ENCODE results near the gene RAB28.

Gene RAB28

GRCh38 chr4:13484122-13484748, at the start of gene RAB28:
Gene RAB28 (minus strand): TSS chr4:13484340.
- DNase-seq: peak; percentile 96

GRCh38 chr4:13531625-13531998, 47.5 kb upstream of the RAB28 start:
- DNase-seq: no peak

DNA sequence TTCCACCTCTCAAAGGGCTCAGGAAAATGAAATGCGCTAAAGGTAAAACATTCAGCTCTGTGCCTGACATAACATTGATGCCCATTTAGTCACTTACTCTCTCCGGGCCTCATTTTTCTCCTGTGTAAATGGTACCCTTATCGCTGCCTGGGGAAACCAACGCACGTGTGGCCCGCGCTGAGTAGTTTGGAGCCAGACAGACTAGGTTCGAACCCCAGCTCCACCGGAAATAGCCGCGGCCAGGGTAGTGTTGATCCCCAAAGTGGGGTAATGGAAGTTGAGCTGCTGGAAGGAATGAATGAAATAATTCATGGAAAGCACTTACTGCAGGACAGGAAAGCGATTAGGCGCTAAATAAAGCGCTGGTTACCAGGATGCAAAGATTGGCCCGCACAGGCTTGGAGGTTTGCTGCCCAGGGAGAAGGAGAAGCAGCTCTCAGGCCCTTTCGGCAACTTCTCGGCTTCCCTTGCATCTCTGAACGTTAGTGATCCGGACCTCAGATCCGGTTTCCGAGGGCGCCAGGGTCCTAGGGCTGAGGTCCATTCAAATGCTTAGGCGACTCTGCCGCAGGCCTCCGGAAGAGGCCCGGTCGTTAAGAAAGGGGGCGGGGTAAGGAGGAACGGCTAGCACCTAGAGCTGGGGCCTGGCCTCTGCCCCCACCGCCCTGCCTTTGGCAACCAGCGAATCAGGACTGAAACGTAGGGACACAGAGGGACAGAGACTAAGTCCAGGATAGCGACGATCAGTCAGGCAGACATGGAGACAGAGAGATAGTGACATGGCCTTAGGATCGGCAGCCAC, 46.9 kb upstream of the RAB28 start:
- DNase-seq: no peak

DNA sequence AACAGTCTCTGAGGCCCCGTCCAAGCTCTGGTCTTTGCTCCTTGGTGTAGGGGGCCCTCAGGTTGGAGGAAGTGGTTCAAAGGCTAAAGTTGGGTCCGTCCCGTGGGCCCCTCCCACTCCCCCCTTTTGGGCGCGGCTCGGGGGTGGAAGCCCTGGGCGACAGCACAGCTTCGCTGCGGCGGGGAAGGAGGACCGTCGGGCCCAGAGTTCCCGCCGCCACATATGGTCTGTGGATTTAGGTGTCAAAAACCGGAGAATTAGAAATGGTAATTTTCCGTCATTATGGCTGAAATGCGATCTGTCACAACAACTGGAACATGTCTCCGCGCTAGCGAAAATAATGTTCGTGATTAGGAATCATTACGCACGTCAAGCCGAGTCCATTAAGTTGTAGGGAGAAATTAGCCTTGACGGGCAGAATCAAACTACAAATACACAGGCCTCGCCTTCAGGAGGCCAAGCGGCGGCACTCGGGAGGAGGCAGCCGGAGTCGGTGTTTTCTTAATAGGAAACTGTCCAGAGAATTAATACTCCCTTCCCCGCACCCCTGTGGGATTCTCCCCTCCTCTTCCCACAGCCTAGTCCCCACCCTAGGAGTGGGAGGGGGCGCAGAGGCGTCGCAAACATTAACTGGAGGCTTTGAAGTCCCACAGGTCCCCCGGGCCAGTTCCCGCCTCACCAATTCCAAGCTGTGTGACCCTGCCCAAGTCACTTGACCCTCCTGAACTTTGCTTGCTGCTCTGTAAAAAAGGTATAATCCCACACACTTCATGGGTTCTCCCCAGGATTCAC, 45.2 kb upstream of the RAB28 start:
- DNase-seq: no peak

GRCh38 chr4:13528821-13529127, 44.6 kb upstream of the RAB28 start:
- no peak for DNase-seq

DNA sequence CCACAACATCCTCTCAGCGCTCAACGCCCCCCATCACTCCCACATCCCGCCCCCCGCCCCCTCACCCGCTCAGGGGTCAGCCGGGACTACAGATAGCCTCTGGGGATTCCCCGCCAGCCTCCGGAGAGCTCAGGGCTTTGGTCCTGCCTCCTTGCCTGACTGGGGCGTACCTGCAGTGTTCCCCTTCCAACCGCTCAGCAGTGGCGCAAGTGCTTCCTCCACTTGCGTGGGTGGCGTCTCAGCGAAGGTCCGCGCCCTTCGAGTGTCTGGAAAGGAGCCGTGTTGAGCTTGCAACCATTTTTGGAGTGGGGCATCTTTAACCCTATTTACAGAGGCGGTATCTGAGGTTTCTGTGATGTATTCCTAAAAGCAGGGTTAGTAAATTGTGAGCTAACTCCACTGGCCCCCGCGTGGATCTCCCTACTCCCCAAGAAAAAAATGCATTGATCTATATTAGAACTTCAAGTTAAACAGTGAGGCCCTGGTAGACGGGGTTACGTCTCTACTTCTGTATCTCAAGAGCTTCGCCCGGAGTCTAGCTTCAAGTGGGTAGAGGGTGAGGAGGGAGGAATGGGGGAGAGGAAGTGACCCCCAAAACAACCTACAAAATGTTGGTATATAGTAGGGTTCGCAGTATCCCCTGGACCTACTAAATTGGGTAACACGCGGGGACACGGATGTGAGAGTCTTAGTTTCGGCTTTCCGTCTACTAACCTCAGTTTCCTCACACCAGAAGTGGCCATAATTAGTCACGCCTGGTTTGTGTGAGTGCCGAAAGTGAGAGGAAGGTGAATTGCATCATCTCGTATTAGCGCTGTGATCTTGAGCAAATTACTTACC, 44.1 kb upstream of the RAB28 start:
- no peak for DNase-seq

DNA sequence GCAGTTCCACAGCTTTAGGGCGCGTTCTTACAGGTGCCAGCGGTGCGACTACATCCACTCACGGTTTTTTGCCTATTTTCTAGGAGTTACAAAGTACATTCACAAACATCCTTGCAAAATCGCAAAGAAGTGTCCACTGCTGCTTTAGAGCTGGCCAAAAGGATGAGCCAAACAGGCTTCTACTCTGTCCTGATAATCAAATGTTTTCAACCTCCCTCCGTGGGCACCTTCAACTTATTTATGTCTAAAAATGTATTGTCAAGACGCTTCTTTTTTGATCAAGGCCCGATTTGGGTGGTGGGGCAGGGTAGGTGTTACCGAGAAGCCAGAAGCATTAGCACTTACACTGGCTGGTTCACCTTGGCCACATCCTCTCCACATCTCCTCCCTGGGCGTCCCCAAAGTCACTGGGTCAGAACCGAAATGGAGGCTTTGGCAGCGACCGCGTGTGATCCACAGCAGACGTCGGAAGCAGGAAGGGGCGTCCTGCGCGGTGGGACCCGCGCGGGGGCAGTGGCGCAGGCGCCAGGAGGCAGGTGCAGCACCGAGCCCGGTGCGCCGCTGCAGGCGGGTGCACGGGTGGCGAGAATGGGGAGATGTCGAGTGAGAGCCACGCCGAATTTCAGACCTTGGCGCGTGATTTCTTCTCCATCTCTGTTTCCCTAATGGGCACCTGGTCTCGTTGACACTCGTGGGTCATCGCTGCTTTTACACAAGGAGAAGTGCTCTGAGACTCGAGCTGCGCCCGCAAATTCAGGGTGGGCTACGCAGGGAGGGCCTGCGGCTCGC, 43.2 kb upstream of the RAB28 start:
- no peak for DNase-seq

- DNase-seq: no peak
Observed at GRCh38 chr4:13526658-13527057, 42.5 kb upstream of the RAB28 start.

- DNase-seq: no peak
Observed at GRCh38 chr4:13525606-13526281, 41.6 kb upstream of the RAB28 start.

GRCh38 chr4:13524504-13525243, 40.5 kb upstream of the RAB28 start:
- no peak for DNase-seq

GRCh38 chr4:13523591-13524503, 39.7 kb upstream of the RAB28 start:
- DNase-seq: no peak

GRCh38 chr4:13523105-13523477, 39.0 kb upstream of the RAB28 start:
- DNase-seq: no peak

DNA sequence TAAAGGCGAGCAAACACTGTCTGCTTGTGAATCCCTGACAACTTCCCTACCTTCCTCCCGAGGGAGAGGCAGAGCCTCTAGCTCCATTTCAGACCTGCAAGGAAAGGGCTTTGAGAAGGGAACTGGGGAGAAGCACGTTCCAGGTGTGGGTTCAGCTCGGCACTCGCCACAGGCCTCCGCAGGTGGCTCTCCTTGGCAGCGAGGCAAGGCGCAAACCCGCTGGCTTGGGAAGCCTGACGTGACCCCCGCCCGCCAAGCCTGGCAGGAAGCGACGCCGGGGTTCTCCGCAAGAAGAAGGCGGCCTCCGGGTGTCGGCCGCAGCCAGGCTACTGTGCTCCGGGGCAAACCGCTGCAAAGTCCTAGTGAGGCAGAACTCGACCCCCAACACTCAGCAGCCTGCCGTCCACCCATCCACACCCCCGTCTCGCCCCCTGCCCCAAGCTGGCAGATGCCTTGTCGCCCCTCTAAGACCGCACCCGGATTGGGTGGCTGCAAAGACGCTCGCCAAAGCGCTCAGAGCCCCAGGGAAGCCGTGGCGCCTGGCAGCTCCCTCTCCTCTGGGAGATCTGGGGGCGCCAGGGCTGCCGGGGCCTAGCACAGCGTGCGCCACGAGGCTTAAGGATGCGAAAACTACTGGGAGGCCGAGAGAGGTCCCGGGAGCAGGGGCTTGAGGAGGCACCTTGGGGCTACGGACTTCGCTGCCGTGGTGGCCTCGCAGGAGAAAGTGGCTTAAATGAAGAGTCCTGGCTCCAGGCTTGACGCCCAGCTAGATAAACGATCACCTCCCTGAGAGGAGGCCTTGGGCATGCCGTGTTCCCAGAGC, 38.4 kb upstream of the RAB28 start:
- DNase-seq: no peak

- DNase-seq: no peak
Observed at GRCh38 chr4:13521047-13521446, 36.9 kb upstream of the RAB28 start.

GRCh38 chr4:13516315-13516860, 32.2 kb upstream of the RAB28 start:
- DNase-seq: no peak

GRCh38 chr4:13515268-13515667, 31.1 kb upstream of the RAB28 start:
- DNase-seq: no peak

DNA sequence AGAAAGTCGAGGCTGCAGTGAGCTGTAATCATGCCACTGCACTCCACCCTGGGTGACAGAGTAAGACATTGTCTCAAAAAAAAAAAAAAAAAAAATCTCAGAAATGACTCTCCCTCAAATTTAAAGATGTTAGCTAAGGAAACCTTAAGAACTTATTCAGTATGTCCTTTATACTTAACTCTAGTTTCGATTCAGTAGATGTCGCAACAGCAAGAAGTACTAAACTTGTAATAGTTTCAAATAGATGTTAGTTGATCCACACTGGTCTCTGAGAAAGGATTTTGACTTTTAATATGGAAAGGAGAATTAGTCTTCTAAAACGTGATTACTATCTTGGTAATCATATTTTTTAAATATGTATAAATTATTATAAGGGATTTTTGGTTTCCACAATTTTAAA, 30.6 kb upstream of the RAB28 start:
- no peak for DNase-seq

DNA sequence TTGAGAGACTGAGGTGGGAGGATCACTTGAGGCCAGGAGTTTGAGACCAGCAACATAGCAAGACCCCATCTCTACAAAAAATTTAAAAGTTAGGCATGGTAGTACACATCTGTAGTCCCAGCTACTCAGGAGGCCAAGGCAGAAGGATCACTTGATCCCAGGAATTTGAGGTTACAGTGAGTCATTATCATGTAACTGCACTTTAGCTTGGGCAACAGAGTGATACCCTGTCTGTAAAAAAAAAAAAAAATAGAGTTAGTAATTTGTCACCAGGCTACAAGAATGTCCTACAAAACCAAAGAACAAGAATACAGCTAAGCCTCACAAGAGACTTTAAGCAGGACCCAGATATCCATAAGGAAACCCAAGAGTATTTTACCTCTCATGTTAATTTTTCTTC, 27.0 kb upstream of the RAB28 start:
- DNase-seq: no peak

GRCh38 chr4:13509442-13509841, 25.3 kb upstream of the RAB28 start:
- DNase-seq: no peak

Measured in left hindlimb (tissue), 1 donor.